Loucy (cell line): ENCODE data around the gene REXO2.

Source experiments
- H2AFZ ChIP-seq: fragments of 200-600 bp; sonication (generic); 2 replicates; pipeline ENCODE4 v1.6.0; 2016; ENCODE audit warnings: antibody characterized with exemption, mild to moderate bottlenecking, low read length, moderate library complexity
- H3F3A ChIP-seq: fragments of 200-600 bp; 2 replicates; pipeline ENCODE4 v1.6.0; 2016; ENCODE audit warnings: antibody characterized with exemption, low read depth, mild to moderate bottlenecking
- H3K27me3 ChIP-seq: fragments of 200-600 bp; sonication (generic); 2 replicates; pipeline ENCODE4 v1.6.1; 2014; ENCODE audit warnings: low read length, mild to moderate bottlenecking; ENCODE audit not compliant: insufficient read depth, poor library complexity, severe bottlenecking
- H3K36me3 ChIP-seq: fragments of 200-600 bp; sonication (generic); 2 replicates; pipeline ENCODE4 v1.6.1; 2016; ENCODE audit warnings: low read length; ENCODE audit not compliant: insufficient read depth
- H3K4me1 ChIP-seq: fragments of 200-600 bp; sonication (generic); 2 replicates; pipeline ENCODE4 v1.5.1; 2014; ENCODE audit warnings: low read length, mild to moderate bottlenecking; ENCODE audit not compliant: insufficient read depth, poor library complexity, severe bottlenecking
- H3K4me2 ChIP-seq: fragments of 200-600 bp; sonication (generic); 2 replicates; pipeline ENCODE4 v1.6.0; 2014; ENCODE audit warnings: antibody characterized with exemption, low read length, low read depth, mild to moderate bottlenecking; ENCODE audit not compliant: poor library complexity, severe bottlenecking
- H3K4me3 ChIP-seq: fragments of 200-600 bp; sonication (generic); 2 replicates; pipeline ENCODE4 v1.5.1; 2014; ENCODE audit warnings: low read length, mild to moderate bottlenecking, mixed read lengths; ENCODE audit not compliant: poor library complexity, severe bottlenecking
- H3K79me2 ChIP-seq: fragments of 200-600 bp; sonication (generic); 2 replicates; pipeline ENCODE4 v1.6.1; 2014; ENCODE audit warnings: low read length; ENCODE audit not compliant: insufficient read depth
- H3K9ac ChIP-seq: fragments of 200-600 bp; sonication (generic); 2 replicates; pipeline ENCODE4 v1.6.0; 2014; ENCODE audit warnings: mild to moderate bottlenecking, low read depth, low read length, moderate library complexity; ENCODE audit not compliant: poor library complexity, severe bottlenecking
- H3K9me2 ChIP-seq: fragments of 200-600 bp; sonication (generic); replicated peaks from 2 replicates; pipeline ENCODE4 v1.6.1; 2016; ENCODE audit warnings: low read depth, low read length, mixed read lengths
- H3K9me3 ChIP-seq: fragments of 200-600 bp; sonication (generic); 2 replicates; pipeline ENCODE4 v1.6.1; 2014; ENCODE audit warnings: mild to moderate bottlenecking, antibody characterized with exemption, low read length, low read depth; ENCODE audit not compliant: insufficient read depth
- H4K20me1 ChIP-seq: fragments of 200-600 bp; sonication (generic); 2 replicates; pipeline ENCODE4 v1.6.0; 2014; ENCODE audit warnings: antibody characterized with exemption, low read length, mild to moderate bottlenecking; ENCODE audit not compliant: insufficient read depth, poor library complexity, severe bottlenecking
- EZH2phosphoT487 ChIP-seq: fragments of 200-600 bp; IDR thresholded peaks from 2 replicates; pipeline ENCODE4 v1.6.1; 2018; ENCODE audit warnings: antibody characterized with exemption, mild to moderate bottlenecking, moderate library complexity, borderline replicate concordance
- TF ChIP-seq, protein P1 (sequence below): fragments of 200-600 bp; sonication (generic); conservative IDR thresholded peaks from 2 replicates; pipeline ENCODE4 v1.5.1; 2014; ENCODE audit warnings: mild to moderate bottlenecking, antibody characterized with exemption, low read length

Gene REXO2

DNA sequence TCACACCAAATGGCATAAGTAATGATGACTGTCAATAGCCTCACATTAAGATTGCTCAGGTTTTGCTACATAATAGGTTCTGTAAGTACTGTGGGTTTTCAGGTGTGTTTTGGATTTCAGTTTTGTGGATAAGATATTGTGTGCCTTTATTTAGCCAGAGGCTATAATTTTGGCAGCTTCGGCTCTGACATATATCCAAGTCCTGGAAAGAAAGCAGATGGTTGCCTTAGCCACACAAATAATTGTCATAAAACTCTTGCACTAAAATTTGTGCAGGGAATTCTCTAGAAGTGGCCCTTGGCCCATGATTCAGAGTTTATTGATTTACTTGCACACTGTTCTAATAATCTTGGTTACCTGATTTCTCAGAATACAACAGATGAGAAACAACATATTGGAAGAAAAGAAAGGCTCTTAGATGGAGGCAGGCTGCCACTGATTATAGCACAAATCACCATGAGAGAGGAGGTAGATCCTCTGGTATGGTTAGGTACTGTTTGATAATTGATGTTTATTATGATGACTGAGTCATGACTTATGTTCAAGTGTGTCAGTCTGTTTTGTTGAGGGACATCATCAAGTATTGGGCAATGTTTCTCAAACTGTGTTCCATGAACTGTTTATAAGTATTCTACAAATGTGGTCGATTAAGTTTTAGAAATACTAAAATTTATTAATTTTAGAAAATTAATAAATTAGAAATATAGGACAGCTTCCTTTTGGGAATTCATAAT is 9.6 kb downstream of the REXO2 start:
- Histone ChIP-seq H3K4me1 (peaks cover 5% of the 10 kb centered on the region), H3K9me3 (no peaks in the 10 kb centered on the region), H3K9me2 (no peaks in the 10 kb centered on the region), H3K9ac (no peak overlapping the region), H3K36me3 (peaks cover 11% of the 10 kb centered on the region; the same call in 1 of the 2 replicates), H3F3A (no peaks in the 10 kb centered on the region), H2AFZ (no peak overlapping the region), H3K4me3 (no peak overlapping the region), H4K20me1 (no peaks in the 10 kb centered on the region), H3K79me2 (no peaks in the 10 kb centered on the region; the same call in 1 of the 2 replicates), H3K27me3 (no peaks in the 10 kb centered on the region), H3K4me2 (no peak overlapping the region)
- no peak for TF ChIP-seq EZH2phosphoT487
- TF ChIP-seq, protein P1, sequence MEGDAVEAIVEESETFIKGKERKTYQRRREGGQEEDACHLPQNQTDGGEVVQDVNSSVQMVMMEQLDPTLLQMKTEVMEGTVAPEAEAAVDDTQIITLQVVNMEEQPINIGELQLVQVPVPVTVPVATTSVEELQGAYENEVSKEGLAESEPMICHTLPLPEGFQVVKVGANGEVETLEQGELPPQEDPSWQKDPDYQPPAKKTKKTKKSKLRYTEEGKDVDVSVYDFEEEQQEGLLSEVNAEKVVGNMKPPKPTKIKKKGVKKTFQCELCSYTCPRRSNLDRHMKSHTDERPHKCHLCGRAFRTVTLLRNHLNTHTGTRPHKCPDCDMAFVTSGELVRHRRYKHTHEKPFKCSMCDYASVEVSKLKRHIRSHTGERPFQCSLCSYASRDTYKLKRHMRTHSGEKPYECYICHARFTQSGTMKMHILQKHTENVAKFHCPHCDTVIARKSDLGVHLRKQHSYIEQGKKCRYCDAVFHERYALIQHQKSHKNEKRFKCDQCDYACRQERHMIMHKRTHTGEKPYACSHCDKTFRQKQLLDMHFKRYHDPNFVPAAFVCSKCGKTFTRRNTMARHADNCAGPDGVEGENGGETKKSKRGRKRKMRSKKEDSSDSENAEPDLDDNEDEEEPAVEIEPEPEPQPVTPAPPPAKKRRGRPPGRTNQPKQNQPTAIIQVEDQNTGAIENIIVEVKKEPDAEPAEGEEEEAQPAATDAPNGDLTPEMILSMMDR = no peak

DNA sequence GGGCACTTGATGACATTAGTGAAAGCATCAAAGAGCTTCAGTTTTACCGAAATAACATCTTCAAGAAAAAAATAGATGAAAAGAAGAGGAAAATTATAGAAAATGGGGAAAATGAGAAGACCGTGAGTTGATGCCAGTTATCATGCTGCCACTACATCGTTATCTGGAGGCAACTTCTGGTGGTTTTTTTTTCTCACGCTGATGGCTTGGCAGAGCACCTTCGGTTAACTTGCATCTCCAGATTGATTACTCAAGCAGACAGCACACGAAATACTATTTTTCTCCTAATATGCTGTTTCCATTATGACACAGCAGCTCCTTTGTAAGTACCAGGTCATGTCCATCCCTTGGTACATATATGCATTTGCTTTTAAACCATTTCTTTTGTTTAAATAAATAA is 10.6 kb downstream of the REXO2 start:
- H3K9ac ChIP-seq = no peak overlapping the region
- H3K36me3 ChIP-seq = peaks cover 11% of the 10 kb centered on the region; the same call in 1 of the 2 replicates

DNA sequence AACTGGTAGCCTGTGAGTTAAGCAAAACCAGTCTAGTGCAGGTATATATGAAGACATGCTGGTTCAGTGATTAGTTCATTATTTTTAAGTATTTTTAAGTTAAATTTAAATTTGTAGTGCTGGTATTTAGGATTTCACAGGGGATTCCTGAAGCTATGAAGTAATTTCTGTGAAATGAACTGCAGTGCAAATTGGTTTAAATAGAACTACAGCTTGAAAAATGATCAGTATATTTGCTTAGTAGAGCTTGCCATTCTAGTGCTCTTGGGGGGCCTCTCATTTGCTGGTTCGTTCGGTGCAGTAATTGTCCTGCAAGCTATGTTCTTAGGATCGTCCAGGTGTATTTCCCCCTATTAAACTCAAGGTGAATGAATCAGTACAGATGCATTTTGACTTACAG is 13.1 kb downstream of the REXO2 start:
- no peaks in the 10 kb centered on the region for H3K27me3 ChIP-seq
- no peaks in the 10 kb centered on the region for H3F3A ChIP-seq
- TF ChIP-seq, protein P1 = no peak
- TF ChIP-seq EZH2phosphoT487 = no peak
- no peak overlapping the region for H3K4me3 ChIP-seq
- no peak overlapping the region for H3K4me2 ChIP-seq
- no peaks in the 10 kb centered on the region for H3K9me2 ChIP-seq
- H3K9me3 ChIP-seq = no peaks in the 10 kb centered on the region
- peaks cover 11% of the 10 kb centered on the region; the same call in 1 of the 2 replicates for H3K36me3 ChIP-seq
- H3K79me2 ChIP-seq = no peaks in the 10 kb centered on the region
- no peaks in the 10 kb centered on the region for H4K20me1 ChIP-seq
- H3K9ac ChIP-seq = no peak overlapping the region
- H2AFZ ChIP-seq = no peak overlapping the region
- no peaks in the 10 kb centered on the region for H3K4me1 ChIP-seq

More for the DNA sequence above, 10.6 kb downstream of the REXO2 start:
- H3K9me3 ChIP-seq = no peaks in the 10 kb centered on the region
- no peak overlapping the region for H3K4me2 ChIP-seq
- TF ChIP-seq EZH2phosphoT487 = no peak
- TF ChIP-seq, protein P1 = no peak
- H2AFZ ChIP-seq = no peak overlapping the region
- no peaks in the 10 kb centered on the region; the same call in 1 of the 2 replicates for H3K79me2 ChIP-seq
- H3K4me1 ChIP-seq = peaks cover 5% of the 10 kb centered on the region
- no peaks in the 10 kb centered on the region for H3K9me2 ChIP-seq
- H3F3A ChIP-seq = no peaks in the 10 kb centered on the region
- H3K4me3 ChIP-seq = no peak overlapping the region
- no peaks in the 10 kb centered on the region for H3K27me3 ChIP-seq
- no peaks in the 10 kb centered on the region for H4K20me1 ChIP-seq
